Kidney epithelial cell (primary cell): ENCODE data around the gene SGPL1. TPM values are rescaled to one million over a fixed set of nuclear protein-coding genes. Genes with fewer than 3 reads are reported as not detected.

Experiments used
- DNase-seq: peaks from one replicate; pipeline ENCODE4 v3.0.0-alpha.2; 2010; ENCODE audit warnings: low read depth
- H3K27me3 ChIP-seq: 2 replicates; pipeline ENCODE4 v1.6.0; 2011; ENCODE audit warnings: low read length; ENCODE audit not compliant: control insufficient read depth, insufficient read depth
- H3K36me3 ChIP-seq: 2 replicates; pipeline ENCODE4 v1.5.1; 2011; ENCODE audit warnings: low read length; ENCODE audit not compliant: control insufficient read depth, insufficient read depth
- H3K4me3 ChIP-seq: 2 replicates; pipeline ENCODE4 v1.5.1; 2011; ENCODE audit warnings: low read depth, mild to moderate bottlenecking, control low read depth, low read length
- total RNA-seq: library from RNA; depleted of rRNA; stranded (reverse); fragments of >200 nt; gene quantifications from 2 replicates; pipeline ENCODE4 v1.2.3, GENCODE V29; 2015
- TF ChIP-seq, protein P1 (sequence below): IDR thresholded peaks from 2 replicates; pipeline ENCODE4 v1.5.1; 2011; ENCODE audit warnings: mild to moderate bottlenecking, moderate library complexity, low read length, control low read depth, inconsistent platforms; ENCODE audit not compliant: insufficient read depth, poor library complexity, severe bottlenecking

The SGPL1 gene
- total RNA-seq, 1 donor from 2014 or later, result 83.5 TPM

GRCh38 chr10:70820976-70821750 lies 5.4 kb downstream of the SGPL1 start:
- no peak for DNase-seq
- no peak overlapping the region for H3K4me3 ChIP-seq
- H3K36me3 ChIP-seq, result no peaks in the 10 kb centered on the region
- TF ChIP-seq, protein P1, sequence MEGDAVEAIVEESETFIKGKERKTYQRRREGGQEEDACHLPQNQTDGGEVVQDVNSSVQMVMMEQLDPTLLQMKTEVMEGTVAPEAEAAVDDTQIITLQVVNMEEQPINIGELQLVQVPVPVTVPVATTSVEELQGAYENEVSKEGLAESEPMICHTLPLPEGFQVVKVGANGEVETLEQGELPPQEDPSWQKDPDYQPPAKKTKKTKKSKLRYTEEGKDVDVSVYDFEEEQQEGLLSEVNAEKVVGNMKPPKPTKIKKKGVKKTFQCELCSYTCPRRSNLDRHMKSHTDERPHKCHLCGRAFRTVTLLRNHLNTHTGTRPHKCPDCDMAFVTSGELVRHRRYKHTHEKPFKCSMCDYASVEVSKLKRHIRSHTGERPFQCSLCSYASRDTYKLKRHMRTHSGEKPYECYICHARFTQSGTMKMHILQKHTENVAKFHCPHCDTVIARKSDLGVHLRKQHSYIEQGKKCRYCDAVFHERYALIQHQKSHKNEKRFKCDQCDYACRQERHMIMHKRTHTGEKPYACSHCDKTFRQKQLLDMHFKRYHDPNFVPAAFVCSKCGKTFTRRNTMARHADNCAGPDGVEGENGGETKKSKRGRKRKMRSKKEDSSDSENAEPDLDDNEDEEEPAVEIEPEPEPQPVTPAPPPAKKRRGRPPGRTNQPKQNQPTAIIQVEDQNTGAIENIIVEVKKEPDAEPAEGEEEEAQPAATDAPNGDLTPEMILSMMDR, result no peak
- no peaks in the 10 kb centered on the region for H3K27me3 ChIP-seq

DNA sequence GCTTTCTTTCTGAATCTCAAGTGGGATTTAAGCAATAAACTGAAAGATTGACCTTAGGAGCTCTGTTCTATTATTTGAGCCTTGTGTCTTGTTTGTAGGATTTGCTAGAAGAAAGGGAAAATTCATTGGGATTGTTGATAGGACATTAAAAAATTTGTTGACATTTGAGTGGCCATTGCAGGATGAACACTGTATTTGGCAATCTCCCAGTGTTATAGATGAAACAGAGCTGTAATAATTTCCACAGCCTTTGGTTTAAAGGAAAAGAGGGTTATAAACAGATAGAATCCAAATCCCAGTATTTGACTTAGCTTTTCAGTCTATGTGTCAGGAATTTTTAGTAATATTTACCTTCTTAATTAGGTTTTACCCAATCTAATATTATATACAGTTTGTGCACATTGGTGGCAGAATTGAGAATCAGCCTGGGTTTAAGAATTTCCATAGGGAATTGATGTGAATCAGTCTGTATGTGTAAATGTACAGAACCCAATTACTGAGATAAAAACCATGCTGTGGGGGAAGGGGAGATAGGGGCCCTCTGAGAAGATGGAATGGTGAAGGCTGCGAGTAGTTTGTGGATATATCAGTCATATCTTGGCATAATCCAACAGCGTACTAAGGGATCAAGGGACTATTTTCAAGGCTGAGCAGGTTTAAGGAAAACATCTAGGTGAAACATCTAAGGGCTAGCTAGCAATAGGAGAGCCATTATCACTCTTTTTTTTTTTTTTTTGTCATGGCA lies 6.5 kb downstream of the SGPL1 start:
- Histone ChIP-seq H3K36me3 (no peaks in the 10 kb centered on the region), H3K27me3 (no peaks in the 10 kb centered on the region), H3K4me3 (no peak overlapping the region)
- DNase-seq, result no peak
- TF ChIP-seq, protein P1, result no peak

- DNase-seq, result no peak
- no peaks in the 10 kb centered on the region for H3K27me3 ChIP-seq
- TF ChIP-seq, protein P1, result no peak
- H3K4me3 ChIP-seq, result no peak overlapping the region
- H3K36me3 ChIP-seq, result no peaks in the 10 kb centered on the region
Measured at GRCh38 chr10:70827086-70827757, 11.5 kb downstream of the SGPL1 start.

DNA sequence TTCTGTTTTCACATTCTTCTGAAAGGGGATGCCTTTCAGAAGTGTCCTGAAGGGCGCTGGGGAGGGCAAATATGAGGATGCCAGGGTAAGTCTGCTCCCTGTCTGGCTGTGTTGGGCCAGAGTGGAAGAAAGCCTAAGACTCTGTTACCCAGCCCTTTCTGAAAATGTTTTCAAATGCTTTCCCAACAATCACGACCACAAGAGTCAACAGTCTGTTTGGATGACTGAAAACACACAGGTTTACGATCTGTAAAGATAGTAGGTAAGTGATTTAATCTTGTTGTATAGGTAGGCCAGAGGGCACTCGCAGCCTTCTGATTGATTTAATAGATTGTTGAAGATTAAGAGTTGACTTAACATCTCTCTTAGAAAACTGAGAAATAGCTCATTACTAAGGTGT lies 13.2 kb downstream of the SGPL1 start:
- TF ChIP-seq, protein P1, result no peak
- Histone ChIP-seq H3K27me3 (no peaks in the 10 kb centered on the region), H3K4me3 (no peak overlapping the region), H3K36me3 (no peaks in the 10 kb centered on the region)
- no peak for DNase-seq

GRCh38 chr10:70829543-70829942 lies 13.8 kb downstream of the SGPL1 start:
- Histone ChIP-seq H3K4me3 (no peak overlapping the region), H3K36me3 (no peaks in the 10 kb centered on the region), H3K27me3 (no peaks in the 10 kb centered on the region)
- TF ChIP-seq, protein P1, result no peak
- DNase-seq, result no peak
